IMR-90 (cell line): ENCODE results near the gene NXPE2. TPM values are rescaled to one million over a fixed set of nuclear protein-coding genes. Genes with fewer than 3 reads are reported as not detected.

Source experiments
- ATAC-seq: fragments of 200-7000 bp; cut with Tn5 transposase; 2 replicates; pipeline ENCODE4 v1.9.1; 2020; ENCODE audit warnings: low read depth, mild to moderate bottlenecking, moderate library complexity
- BruUV-seq: library from RNA; stranded (reverse); fragments of 400-500 nt; replicated peaks from 2 replicates; lab custom pipeline; 2021; lab: Mats Ljungman, UMichigan
- CTCF ChIA-PET: fragments of 300-600 bp; formaldehyde crosslinking; extraction: SDS; loops from one replicate; lab custom pipeline; 2021; ENCODE audit warnings: antibody characterized with exemption; lab: Yijun Ruan, JAX
- POLR2A ChIA-PET: fragments of 300-600 bp; sonication (Branson Sonifier 250); formaldehyde crosslinking; loops from one replicate; lab custom pipeline; 2022; ENCODE audit warnings: antibody characterized with exemption; ENCODE audit not compliant: unreplicated experiment; lab: Charles Lee
- DNase-seq: peaks from one replicate; pipeline ENCODE4 v3.0.0; 2013
- H2AFZ ChIP-seq: replicated peaks from 2 replicates; pipeline ENCODE3; 2013; ENCODE audit warnings: low read length, mild to moderate bottlenecking; ENCODE audit not compliant: poor library complexity
- H2AK5ac ChIP-seq: 2 replicates; pipeline ENCODE4 v1.6.1; 2013; ENCODE audit warnings: low read depth, low read length, inconsistent platforms
- H2AK9ac ChIP-seq: replicated peaks from 2 replicates; pipeline ENCODE3; 2013; ENCODE audit warnings: mild to moderate bottlenecking, low read depth, low read length, moderate library complexity; ENCODE audit not compliant: poor library complexity
- H2BK120ac ChIP-seq: 2 replicates; pipeline ENCODE4 v1.6.1; 2013; ENCODE audit warnings: low read depth, low read length, inconsistent platforms
- H2BK15ac ChIP-seq: 3 replicates; pipeline ENCODE4 v1.6.1; 2013; ENCODE audit warnings: low read depth, low read length, inconsistent platforms
- H2BK20ac ChIP-seq: 2 replicates; pipeline ENCODE4 v1.6.1; 2013; ENCODE audit warnings: low read depth, mild to moderate bottlenecking, inconsistent platforms, low read length, moderate library complexity
- H2BK5ac ChIP-seq: 2 replicates; pipeline ENCODE4 v1.6.1; 2013; ENCODE audit warnings: mild to moderate bottlenecking, low read depth, low read length, inconsistent platforms; ENCODE audit not compliant: poor library complexity, severe bottlenecking
- H3K14ac ChIP-seq: replicated peaks from 2 replicates; pipeline ENCODE4 v1.6.1; 2013; ENCODE audit warnings: low read depth, low read length, inconsistent platforms
- H3K18ac ChIP-seq: 2 replicates; pipeline ENCODE4 v1.6.1; 2013; ENCODE audit warnings: low read depth, low read length, control low read depth
- H3K23ac ChIP-seq: 2 replicates; pipeline ENCODE4 v1.6.1; 2013; ENCODE audit warnings: low read depth, low read length, inconsistent platforms
- H3K27ac ChIP-seq: 2 replicates; pipeline ENCODE4 v1.5.1; 2013; ENCODE audit warnings: mild to moderate bottlenecking, control low read depth, low read length; ENCODE audit not compliant: insufficient read depth
- H3K27me3 ChIP-seq: 2 replicates; pipeline ENCODE4 v1.6.1; 2013; ENCODE audit warnings: low read length; ENCODE audit not compliant: control insufficient read depth, insufficient read depth
- H3K36me3 ChIP-seq: 2 replicates; pipeline ENCODE4 v1.6.1; 2013; ENCODE audit warnings: low read length, mixed read lengths; ENCODE audit not compliant: control insufficient read depth, insufficient read depth
- H3K4ac ChIP-seq: 2 replicates; pipeline ENCODE4 v1.6.1; 2013; ENCODE audit warnings: low read depth, low read length, inconsistent platforms
- H3K4me1 ChIP-seq: 2 replicates; pipeline ENCODE4 v1.6.1; 2013; ENCODE audit warnings: low read length, mixed read lengths; ENCODE audit not compliant: control insufficient read depth, insufficient read depth
- H3K4me2 ChIP-seq: 2 replicates; pipeline ENCODE4 v1.6.1; 2013; ENCODE audit warnings: low read depth, mild to moderate bottlenecking, control low read depth, low read length, moderate library complexity
- H3K4me3 ChIP-seq: 2 replicates; pipeline ENCODE4 v1.5.1; 2013; ENCODE audit warnings: low read depth, mild to moderate bottlenecking, control low read depth, low read length, moderate library complexity; ENCODE audit not compliant: insufficient read depth
- H3K56ac ChIP-seq: 2 replicates; pipeline ENCODE4 v1.6.1; 2013; ENCODE audit warnings: low read length, inconsistent platforms; ENCODE audit not compliant: insufficient read depth; ENCODE audit errors: extremely low read depth
- H3K79me1 ChIP-seq, 2 experiments: 2 replicates each; pipeline ENCODE4 v1.6.1; 2013; ENCODE audit warnings: low read length in 2 of 2, inconsistent platforms in 1 of 2, low read depth in 1 of 2
- H3K9ac ChIP-seq: 2 replicates; pipeline ENCODE4 v1.6.1; 2013; ENCODE audit warnings: low read depth, low read length, control low read depth
- H3K9me1 ChIP-seq: 2 replicates; pipeline ENCODE4 v1.6.1; 2013; ENCODE audit warnings: low read length, inconsistent platforms; ENCODE audit not compliant: insufficient read depth
- H3K9me3 ChIP-seq: 2 replicates; pipeline ENCODE4 v1.6.1; 2013; ENCODE audit warnings: low read length; ENCODE audit not compliant: control insufficient read depth, insufficient read depth
- H4K20me1 ChIP-seq: 2 replicates; pipeline ENCODE4 v1.6.1; 2013; ENCODE audit warnings: low read length, inconsistent platforms; ENCODE audit not compliant: insufficient read depth
- H4K5ac ChIP-seq: 2 replicates; pipeline ENCODE4 v1.6.1; 2013; ENCODE audit warnings: mild to moderate bottlenecking, low read depth, low read length, control low read depth
- H4K8ac ChIP-seq, 2 experiments: 2 replicates each; pipeline ENCODE4 v1.6.1; 2013; ENCODE audit warnings: low read depth in 2 of 2, low read length in 2 of 2, control low read depth in 1 of 2, inconsistent platforms in 1 of 2
- H4K91ac ChIP-seq: 2 replicates; pipeline ENCODE4 v1.6.1; 2013; ENCODE audit warnings: low read depth, low read length, inconsistent platforms; ENCODE audit not compliant: insufficient read depth
- CTCF ChIP-seq: conservative IDR thresholded peaks from 2 replicates; pipeline ENCODE4 v1.5.1; 2012; ENCODE audit warnings: mild to moderate bottlenecking, low read depth, low read length, improper control_type of control experiment
- FOS ChIP-seq: fragments of 150-350 bp; IDR thresholded peaks from 2 replicates; pipeline ENCODE4 v1.6.1; 2016; ENCODE audit warnings: low read depth, low read length
- RAD21 ChIP-seq: IDR thresholded peaks from 2 replicates; pipeline ENCODE4 v1.6.1; 2012; ENCODE audit warnings: low read length, improper control_type of control experiment
- SMC3 ChIP-seq: fragments of 150-350 bp; IDR thresholded peaks from 2 replicates; pipeline ENCODE4 v1.6.1; 2016; ENCODE audit warnings: low read depth, mild to moderate bottlenecking, antibody characterized with exemption, low read length, moderate library complexity
- dilution Hi-C: fragments of 300-500 bp; cut with HindIII; formaldehyde crosslinking; loops from one replicate; pipeline ENCODE4 v1.14.3; 2018; ENCODE audit warnings: low sequenced_read_pairs; ENCODE audit not compliant: unreplicated experiment
- in situ Hi-C: fragments of 300-500 bp; cut with MboI; formaldehyde crosslinking; loops from 3 replicates; pipeline ENCODE4 v1.14.3; 2019; ENCODE audit warnings: low sequenced_read_pairs, inconsistent platforms, mixed read lengths
- intact Hi-C: fragments of 100-400 bp; cut with micrococcal nuclease; formaldehyde crosslinking; loops from 2 replicates; pipeline ENCODE4 v1.10.0; 2022
- polyA plus RNA-seq, 3 experiments: library from polyadenylated mRNA; depleted of rRNA; stranded (reverse); fragments of >200 nt; gene quantifications; 2 replicates each; pipeline ENCODE4 v1.2.3, GENCODE V29; 2012; ENCODE audit warnings: low replicate concordance in 1 of 3
- total RNA-seq: library from RNA; depleted of rRNA; stranded (reverse); fragments of >200 nt; gene quantifications from 2 replicates; pipeline ENCODE4 v1.2.3, GENCODE V29; 2012
- TF ChIP-seq, protein P1 (sequence below): fragments of 150-350 bp; IDR thresholded peaks from 2 replicates; pipeline ENCODE4 v1.6.1; 2017; ENCODE audit warnings: mild to moderate bottlenecking, antibody characterized with exemption, low read length, low read depth
- TF ChIP-seq, protein P2 (sequence below): fragments of 150-350 bp; IDR thresholded peaks from 2 replicates; pipeline ENCODE4 v1.6.1; 2016; ENCODE audit warnings: low read depth, mild to moderate bottlenecking, low read length, moderate library complexity, borderline replicate concordance

Gene NXPE2
- total and polyA plus RNA-seq, 2 of the 4 experiments (the other 2 are of a cell fraction): not detected

DNA sequence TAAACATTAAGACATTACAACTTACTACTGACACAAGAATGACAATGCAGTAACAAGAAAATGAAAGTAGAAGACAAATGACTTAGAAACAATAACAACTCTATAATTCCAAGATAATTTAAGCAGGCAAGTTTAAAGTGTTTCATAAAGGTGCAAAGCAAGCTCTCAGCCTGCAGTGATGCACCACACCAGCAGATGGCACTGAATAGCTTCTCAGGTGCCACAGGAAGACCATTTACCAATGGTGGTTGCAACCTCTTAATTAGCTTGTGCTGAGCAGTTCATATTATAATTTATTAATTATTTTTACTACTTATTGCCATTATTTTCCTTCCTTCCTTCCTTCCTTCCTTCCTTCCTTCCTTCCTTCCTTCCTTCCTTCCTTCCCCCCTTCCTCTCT, 60.6 kb downstream of the NXPE2 start:
- H3K4me3 ChIP-seq: no peak overlapping the region
- no peak overlapping the region for H3K23ac ChIP-seq
- POLR2A ChIA-PET: no interaction called here
- no peak overlapping the region for H3K14ac ChIP-seq
- H4K91ac ChIP-seq: no peak overlapping the region
- no peak overlapping the region for H4K8ac ChIP-seq
- no peak overlapping the region for H3K9ac ChIP-seq
- in situ Hi-C loops (no loop called here), intact Hi-C loops (no loop called here), dilution Hi-C loops (no loop called here)
- DNase-seq (peak; percentile 49), ATAC-seq (peak; percentile 76)
- no peak overlapping the region for H3K18ac ChIP-seq
- no peak overlapping the region for H2AK5ac ChIP-seq
- no peak overlapping the region for H2AK9ac ChIP-seq
- CTCF ChIA-PET: interaction anchor here (0.7 to 1.1 kb wide), 4 partner anchors 8 to 24 kb away, joined by 3 to 5 read pairs (median 4); no protein-coding TSS in a partner anchor
- no peaks in the 10 kb centered on the region for H3K36me3 ChIP-seq
- H3K9me1 ChIP-seq: no peaks in the 10 kb centered on the region
- no peak overlapping the region for H3K4ac ChIP-seq
- H2AFZ ChIP-seq: no peak overlapping the region
- no peak overlapping the region for H2BK20ac ChIP-seq
- H4K5ac ChIP-seq: no peak overlapping the region
- H3K4me1 ChIP-seq: no peaks in the 10 kb centered on the region
- H3K9me3 ChIP-seq: no peaks in the 10 kb centered on the region
- H3K4me2 ChIP-seq: no peak overlapping the region
- no peak overlapping the region for H2BK5ac ChIP-seq
- no peak overlapping the region for H3K56ac ChIP-seq
- no peaks in the 10 kb centered on the region for H4K20me1 ChIP-seq
- no peaks in the 10 kb centered on the region for H3K27me3 ChIP-seq
- no peaks in the 10 kb centered on the region for H3K79me1 ChIP-seq
- no peak overlapping the region for H2BK120ac ChIP-seq
- no peak overlapping the region for H3K27ac ChIP-seq
- no peak overlapping the region for H2BK15ac ChIP-seq
- no TSS peak for BruUV-seq
- TF ChIP-seq RAD21 (peak; percentile 62), SMC3 (peak; percentile 49), FOS (no peak), CTCF (peak; percentile 70)
- TF ChIP-seq, protein P1, sequence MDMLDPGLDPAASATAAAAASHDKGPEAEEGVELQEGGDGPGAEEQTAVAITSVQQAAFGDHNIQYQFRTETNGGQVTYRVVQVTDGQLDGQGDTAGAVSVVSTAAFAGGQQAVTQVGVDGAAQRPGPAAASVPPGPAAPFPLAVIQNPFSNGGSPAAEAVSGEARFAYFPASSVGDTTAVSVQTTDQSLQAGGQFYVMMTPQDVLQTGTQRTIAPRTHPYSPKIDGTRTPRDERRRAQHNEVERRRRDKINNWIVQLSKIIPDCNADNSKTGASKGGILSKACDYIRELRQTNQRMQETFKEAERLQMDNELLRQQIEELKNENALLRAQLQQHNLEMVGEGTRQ: no peak
- TF ChIP-seq, protein P2, sequence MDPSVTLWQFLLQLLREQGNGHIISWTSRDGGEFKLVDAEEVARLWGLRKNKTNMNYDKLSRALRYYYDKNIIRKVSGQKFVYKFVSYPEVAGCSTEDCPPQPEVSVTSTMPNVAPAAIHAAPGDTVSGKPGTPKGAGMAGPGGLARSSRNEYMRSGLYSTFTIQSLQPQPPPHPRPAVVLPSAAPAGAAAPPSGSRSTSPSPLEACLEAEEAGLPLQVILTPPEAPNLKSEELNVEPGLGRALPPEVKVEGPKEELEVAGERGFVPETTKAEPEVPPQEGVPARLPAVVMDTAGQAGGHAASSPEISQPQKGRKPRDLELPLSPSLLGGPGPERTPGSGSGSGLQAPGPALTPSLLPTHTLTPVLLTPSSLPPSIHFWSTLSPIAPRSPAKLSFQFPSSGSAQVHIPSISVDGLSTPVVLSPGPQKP: no peak
